HG03520 (cell line): Measurements from ENCODE around the gene SDK1.

Experiments used
- ATAC-seq: cut with Tn5 transposase; IDR thresholded peaks from one replicate; pipeline ENCODE4 v1.9.1; 2021; ENCODE audit warnings: mild to moderate bottlenecking, moderate library complexity; ENCODE audit not compliant: unreplicated experiment

SDK1 gene

DNA sequence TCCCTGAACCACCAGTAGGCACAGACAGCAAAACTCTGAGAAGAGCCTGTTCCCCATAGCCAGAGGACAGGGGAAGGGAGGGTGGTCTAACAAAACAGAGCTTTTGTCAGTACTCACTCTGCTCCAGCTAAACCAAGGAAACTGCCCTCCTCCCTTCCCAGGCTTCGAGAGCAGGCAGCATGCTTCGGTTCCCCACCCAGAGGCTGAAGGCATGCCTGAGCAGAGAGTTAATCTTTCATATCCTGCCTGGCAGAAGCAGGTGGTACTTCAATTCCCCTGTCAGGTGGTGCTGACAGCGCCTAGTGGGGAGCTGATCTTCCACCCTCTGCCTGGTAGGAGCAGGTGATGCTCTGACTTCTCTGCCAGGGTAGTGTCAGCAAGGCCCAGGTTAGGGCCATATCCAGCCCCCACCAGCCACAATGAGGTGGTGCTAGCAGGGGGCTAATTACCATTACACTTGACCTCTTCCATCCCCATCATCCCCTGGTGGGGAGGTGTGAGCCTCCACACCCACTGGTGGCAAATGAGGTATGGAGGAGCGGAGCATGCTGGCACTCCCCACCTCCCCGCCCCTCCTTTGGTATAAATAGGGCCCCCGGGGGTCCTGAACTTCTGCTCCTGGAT is 35.1 kb downstream of the SDK1 start:
- no peak for ATAC-seq

DNA sequence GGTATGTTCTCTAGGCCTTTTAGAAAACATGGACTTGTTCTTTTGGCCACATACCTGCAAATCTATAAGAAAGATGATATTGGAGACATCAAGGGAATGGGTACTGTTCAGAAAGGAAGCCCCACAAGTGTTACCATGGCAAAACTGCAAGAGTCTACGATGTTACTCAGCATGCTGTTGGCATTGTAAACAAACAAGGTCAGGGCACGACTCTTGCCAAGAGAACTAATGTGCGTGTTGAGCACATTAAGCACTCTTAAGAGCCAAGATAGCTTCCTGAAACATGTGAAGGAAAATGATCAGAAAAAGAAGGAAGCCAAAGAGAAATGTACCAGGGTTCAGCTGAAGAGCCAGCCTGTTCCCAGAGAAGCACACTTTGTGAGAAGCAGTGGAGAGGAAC is 37.1 kb downstream of the SDK1 start:
- no peak for ATAC-seq

GRCh38 chr7:3345699-3346481 is 44.8 kb downstream of the SDK1 start:
- ATAC-seq = no peak

- ATAC-seq = no peak
Observed at GRCh38 chr7:3349126-3349525, 48.1 kb downstream of the SDK1 start.

- no peak for ATAC-seq
Observed at GRCh38 chr7:3356173-3356572, 55.1 kb downstream of the SDK1 start.

GRCh38 chr7:3358991-3359390 is 57.9 kb downstream of the SDK1 start:
- no peak for ATAC-seq

DNA sequence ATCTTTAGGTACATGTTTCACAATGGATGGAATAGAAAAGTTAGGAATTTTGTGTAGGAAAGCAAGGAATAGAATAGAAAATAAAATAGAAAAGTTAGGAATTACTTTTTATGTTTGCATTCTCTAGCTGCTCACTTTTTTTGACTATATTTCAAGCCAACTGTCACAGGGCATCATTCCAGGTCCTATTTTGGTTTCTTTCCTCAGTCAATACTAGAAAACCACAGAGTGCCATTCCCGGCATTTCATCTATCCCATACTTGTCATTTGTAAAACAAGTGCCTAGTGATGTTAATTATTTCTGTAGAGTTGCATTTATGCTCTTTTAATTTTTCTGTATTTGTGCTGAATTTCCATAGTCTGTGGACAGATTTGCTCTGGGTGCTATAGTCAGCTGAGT is 66.2 kb downstream of the SDK1 start:
- ATAC-seq = no peak

DNA sequence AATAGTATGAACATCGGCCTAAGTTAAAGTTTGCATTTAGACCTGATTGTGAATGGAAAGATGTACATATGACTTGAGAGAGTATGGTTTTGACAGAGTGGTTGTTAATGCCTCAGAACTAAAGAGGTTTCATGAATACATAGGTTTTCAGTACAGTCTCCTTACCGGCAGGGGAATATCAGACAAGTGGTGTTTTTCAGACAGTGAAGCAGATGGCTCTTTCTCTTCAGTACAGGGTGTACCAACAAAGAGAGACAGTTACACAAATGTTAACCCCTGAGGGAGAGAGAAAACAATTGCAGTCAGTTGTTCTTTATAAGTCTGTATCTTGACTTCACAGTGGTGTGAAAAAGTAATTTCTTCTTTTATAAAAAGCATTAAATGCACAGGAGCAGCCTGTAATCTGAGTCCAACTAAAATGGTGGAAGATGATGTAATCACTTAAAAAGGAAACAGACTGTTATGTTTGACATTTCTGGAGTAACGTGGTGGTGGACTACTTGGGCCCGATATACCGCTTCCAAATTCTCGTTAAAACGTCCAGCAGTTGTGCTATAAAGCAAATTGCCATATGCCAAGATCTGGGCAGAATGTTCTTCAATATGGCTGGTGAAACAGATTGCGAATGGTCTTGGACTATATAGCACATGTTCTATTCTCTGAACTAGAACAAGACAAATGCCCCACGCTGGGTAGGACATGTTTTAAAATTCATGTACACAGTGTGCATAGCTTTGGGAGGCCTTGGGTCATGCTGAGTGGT is 69.2 kb downstream of the SDK1 start:
- ATAC-seq = no peak

GRCh38 chr7:3370921-3371320 is 69.9 kb downstream of the SDK1 start:
- no peak for ATAC-seq

- no peak for ATAC-seq
Observed at GRCh38 chr7:3371601-3372000, 70.5 kb downstream of the SDK1 start.

- no peak for ATAC-seq
Observed at GRCh38 chr7:3374239-3374638, 73.2 kb downstream of the SDK1 start.

DNA sequence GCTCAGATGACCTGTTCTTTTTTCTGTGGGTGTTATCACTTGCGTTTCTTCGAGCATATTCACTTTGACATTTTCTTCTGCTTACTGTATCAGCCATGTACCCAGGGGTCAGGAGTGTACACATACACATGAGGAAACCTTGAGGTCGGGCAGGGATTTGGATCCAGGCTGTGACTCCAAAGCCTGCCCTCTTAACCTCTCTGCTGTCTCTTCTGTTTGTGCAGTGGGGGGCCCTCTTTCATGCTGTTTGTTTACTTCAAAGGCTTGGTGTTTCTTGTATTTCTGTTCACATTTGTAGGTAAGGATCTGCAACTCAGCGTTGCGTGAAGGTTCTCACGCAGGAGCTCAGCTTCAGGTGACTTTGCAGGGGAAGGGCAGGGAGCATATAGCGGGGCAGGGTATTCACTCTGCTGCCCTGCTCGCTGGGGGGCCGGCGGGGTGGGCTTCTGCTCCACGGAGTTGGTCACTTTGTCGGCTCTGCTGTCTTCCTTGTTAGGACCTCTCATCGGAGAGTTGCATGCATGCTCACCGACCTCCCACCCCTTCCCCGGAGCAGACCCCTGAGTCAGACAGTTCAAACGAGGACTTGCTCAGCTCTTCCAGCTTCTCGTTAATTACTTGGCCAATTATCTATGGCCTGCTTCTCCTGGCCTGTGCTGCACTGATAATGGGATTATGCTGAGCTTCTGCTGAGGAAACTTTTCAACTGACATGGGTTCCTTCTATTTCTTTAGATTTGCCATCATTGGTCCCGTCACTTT is 77.5 kb downstream of the SDK1 start:
- ATAC-seq = no peak

GRCh38 chr7:3380034-3380433 is 79.0 kb downstream of the SDK1 start:
- no peak for ATAC-seq

DNA sequence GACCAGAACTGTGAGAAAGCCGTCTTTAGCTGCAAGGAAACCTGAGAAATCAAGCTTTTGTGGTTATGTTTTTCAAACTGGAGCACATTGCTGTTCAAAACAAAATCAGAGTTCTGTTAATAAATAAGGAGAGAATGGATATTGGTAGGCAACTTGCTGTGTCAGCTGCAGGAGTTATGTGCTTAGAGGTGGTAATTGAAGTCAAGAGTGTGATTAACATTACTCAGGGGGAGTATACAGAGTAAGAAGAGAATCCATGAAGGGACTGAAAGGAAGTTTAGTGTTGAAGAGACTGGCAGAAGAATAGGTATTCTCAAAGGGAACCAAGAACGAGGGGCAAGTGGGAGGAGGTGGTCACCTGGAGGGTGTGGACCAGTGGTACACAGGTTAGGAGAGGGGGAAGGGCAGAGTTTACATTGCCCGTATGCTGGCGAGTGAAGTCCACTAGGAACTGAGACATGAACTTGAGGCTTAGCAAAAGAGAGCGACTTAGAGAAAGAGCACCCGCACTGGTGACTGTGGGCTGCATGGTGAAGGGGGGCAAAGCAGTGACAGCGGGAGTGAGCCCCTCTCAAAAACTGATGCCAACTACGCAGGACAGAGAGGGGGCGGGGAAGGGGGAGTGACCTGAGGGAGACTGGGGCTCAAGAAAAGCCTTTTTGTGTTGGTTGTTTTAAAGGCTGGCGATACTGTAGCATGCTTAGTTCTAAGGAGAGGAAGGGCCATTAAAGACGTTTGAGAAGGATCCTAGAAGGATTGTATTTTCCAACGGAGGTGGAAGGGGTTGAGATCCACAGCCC is 80.0 kb downstream of the SDK1 start:
- ATAC-seq = no peak

GRCh38 chr7:3386423-3387190 is 85.6 kb downstream of the SDK1 start:
- no peak for ATAC-seq

GRCh38 chr7:3393862-3394261 is 92.8 kb downstream of the SDK1 start:
- no peak for ATAC-seq

DNA sequence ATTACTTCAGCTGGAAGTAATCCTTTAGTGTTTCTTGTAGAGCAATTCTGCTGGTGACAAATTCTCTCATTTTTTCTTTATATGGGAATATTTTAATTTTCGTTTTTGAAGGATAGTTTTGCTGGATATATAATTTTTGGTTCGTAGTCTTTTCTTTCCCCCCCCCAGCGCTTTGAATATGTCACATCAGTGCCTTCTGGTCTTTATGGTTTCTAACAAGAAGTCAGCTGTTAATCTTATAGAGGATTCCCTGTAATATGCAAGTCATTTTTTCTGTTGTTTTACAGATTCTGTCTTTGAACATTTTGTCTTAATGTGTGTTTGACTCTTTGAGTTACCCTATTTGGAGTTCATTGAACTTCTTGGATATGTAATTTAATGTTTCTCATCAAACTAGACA is 96.3 kb downstream of the SDK1 start:
- ATAC-seq = no peak

- no peak for ATAC-seq
Observed at GRCh38 chr7:3399858-3400257, 98.8 kb downstream of the SDK1 start.

DNA sequence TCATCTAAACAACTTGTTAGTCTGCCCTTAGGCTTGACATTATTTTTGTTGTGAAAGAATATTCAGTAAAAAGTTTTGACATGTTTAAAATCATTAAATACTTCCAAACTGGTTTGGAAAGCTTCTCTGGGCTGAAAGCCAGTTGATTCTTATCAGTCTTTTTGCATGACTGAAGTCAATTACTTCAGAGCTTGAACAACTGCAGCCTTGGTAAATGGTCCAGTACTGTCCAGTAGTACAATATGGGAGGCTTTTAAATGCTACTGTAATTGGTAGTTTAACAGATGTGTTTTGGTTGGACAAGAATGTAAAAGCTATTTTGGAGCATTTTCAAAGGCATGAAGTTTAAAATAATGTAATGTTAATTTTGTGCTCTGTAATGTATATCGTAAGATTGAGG is 103.4 kb downstream of the SDK1 start:
- no peak for ATAC-seq
